GM10266 (cell line): ENCODE data around the gene ATP2B3.

Source experiments
- DNase-seq: peaks from one replicate; pipeline ENCODE4 v3.0.0; 2012; ENCODE audit errors: extremely low spot score
- CTCF ChIP-seq: IDR thresholded peaks from 2 replicates; pipeline ENCODE4 v1.5.1; 2012; ENCODE audit warnings: mild to moderate bottlenecking, low read depth; ENCODE audit not compliant: control insufficient read depth, insufficient read depth; ENCODE audit errors: missing control alignments

ATP2B3 gene

DNA sequence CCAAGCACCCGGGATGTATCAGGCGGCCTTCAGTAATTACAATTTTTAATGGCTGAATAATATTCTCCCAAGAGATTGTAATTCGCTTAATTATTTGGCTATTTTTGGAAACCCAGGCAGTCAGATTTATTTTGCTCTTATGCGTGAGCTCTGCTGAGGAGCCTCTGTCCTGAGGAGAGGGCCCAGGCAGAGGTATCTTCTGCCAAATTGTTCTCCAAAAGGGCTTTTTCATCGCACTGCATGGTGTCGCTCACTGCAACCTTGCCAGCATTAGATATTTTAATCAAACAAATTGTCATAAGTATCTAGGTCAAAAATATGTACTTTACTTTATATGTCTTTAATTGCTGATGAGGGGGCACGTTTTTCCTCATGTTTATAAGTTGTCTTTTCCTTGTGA, 5.8 kb downstream of the ATP2B3 start:
- no peak for TF ChIP-seq CTCF
- DNase-seq, result no peak

GRCh38 chrX:153524234-153524633, 6.8 kb downstream of the ATP2B3 start:
- TF ChIP-seq CTCF, result no peak
- DNase-seq, result no peak

- TF ChIP-seq CTCF, result no peak
- DNase-seq, result no peak
Measured at GRCh38 chrX:153525451-153525850, 8.0 kb downstream of the ATP2B3 start.

DNA sequence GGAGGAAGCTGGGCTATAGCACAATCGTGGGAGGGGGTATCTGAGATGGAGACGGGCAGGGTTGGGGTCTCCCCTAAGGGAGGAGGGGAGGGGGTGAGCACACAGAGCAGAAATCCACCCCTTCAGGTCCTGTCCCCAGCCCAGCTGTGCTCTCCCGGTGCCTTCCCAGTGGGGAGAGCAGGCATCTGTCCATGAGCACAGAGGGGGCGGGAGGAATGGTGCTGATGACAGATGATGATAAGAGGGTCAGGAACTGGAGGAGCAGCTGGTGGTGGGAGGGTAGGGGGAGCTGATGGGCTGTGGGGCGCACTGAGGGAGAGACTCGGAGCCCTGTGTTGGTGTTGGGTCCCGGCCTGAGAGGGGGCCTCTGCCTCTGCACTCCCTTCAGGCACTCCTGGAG, 8.6 kb downstream of the ATP2B3 start:
- DNase-seq, result no peak
- no peak for TF ChIP-seq CTCF

DNA sequence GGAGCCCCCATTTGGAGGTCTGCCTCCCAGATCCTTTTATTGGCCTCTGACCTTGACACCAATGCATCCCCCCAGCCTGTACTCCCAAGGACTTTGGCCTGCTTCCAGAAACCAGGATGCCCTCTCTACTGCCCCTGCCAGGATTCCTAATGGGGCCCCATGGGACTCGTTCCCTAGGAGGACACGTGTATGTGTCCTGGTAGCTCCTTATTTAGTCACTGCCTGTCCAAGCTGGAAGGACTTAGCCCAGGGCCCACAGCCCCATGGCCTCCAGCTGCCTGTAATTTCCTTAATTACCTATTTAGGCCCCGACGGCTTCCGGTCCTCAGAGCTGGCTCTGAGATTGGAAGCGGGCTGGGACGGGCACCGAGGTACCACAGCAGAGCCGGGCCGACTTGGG, 9.4 kb downstream of the ATP2B3 start:
- DNase-seq, result no peak
- no peak for TF ChIP-seq CTCF

GRCh38 chrX:153527208-153527607, 9.8 kb downstream of the ATP2B3 start:
- no peak for DNase-seq
- no peak for TF ChIP-seq CTCF

GRCh38 chrX:153530411-153531129, 13.1 kb downstream of the ATP2B3 start:
- no peak for TF ChIP-seq CTCF
- DNase-seq, result no peak
